Loucy (cell line): ENCODE measurements around the gene KLK1.

Experiments
- H2AFZ ChIP-seq: fragments of 200-600 bp; sonication (generic); 2 replicates; pipeline ENCODE4 v1.6.0; 2016; ENCODE audit warnings: antibody characterized with exemption, mild to moderate bottlenecking, low read length, moderate library complexity
- H3F3A ChIP-seq: fragments of 200-600 bp; 2 replicates; pipeline ENCODE4 v1.6.0; 2016; ENCODE audit warnings: antibody characterized with exemption, low read depth, mild to moderate bottlenecking
- H3K27me3 ChIP-seq: fragments of 200-600 bp; sonication (generic); 2 replicates; pipeline ENCODE4 v1.6.1; 2014; ENCODE audit warnings: low read length, mild to moderate bottlenecking; ENCODE audit not compliant: insufficient read depth, poor library complexity, severe bottlenecking
- H3K36me3 ChIP-seq: fragments of 200-600 bp; sonication (generic); 2 replicates; pipeline ENCODE4 v1.6.1; 2016; ENCODE audit warnings: low read length; ENCODE audit not compliant: insufficient read depth
- H3K4me1 ChIP-seq: fragments of 200-600 bp; sonication (generic); 2 replicates; pipeline ENCODE4 v1.5.1; 2014; ENCODE audit warnings: low read length, mild to moderate bottlenecking; ENCODE audit not compliant: insufficient read depth, poor library complexity, severe bottlenecking
- H3K4me2 ChIP-seq: fragments of 200-600 bp; sonication (generic); 2 replicates; pipeline ENCODE4 v1.6.0; 2014; ENCODE audit warnings: antibody characterized with exemption, low read length, low read depth, mild to moderate bottlenecking; ENCODE audit not compliant: poor library complexity, severe bottlenecking
- H3K4me3 ChIP-seq: fragments of 200-600 bp; sonication (generic); 2 replicates; pipeline ENCODE4 v1.5.1; 2014; ENCODE audit warnings: low read length, mild to moderate bottlenecking, mixed read lengths; ENCODE audit not compliant: poor library complexity, severe bottlenecking
- H3K79me2 ChIP-seq: fragments of 200-600 bp; sonication (generic); 2 replicates; pipeline ENCODE4 v1.6.1; 2014; ENCODE audit warnings: low read length; ENCODE audit not compliant: insufficient read depth
- H3K9ac ChIP-seq: fragments of 200-600 bp; sonication (generic); 2 replicates; pipeline ENCODE4 v1.6.0; 2014; ENCODE audit warnings: mild to moderate bottlenecking, low read depth, low read length, moderate library complexity; ENCODE audit not compliant: poor library complexity, severe bottlenecking
- H3K9me2 ChIP-seq: fragments of 200-600 bp; sonication (generic); replicated peaks from 2 replicates; pipeline ENCODE4 v1.6.1; 2016; ENCODE audit warnings: low read depth, low read length, mixed read lengths
- H3K9me3 ChIP-seq: fragments of 200-600 bp; sonication (generic); 2 replicates; pipeline ENCODE4 v1.6.1; 2014; ENCODE audit warnings: mild to moderate bottlenecking, antibody characterized with exemption, low read length, low read depth; ENCODE audit not compliant: insufficient read depth
- H4K20me1 ChIP-seq: fragments of 200-600 bp; sonication (generic); 2 replicates; pipeline ENCODE4 v1.6.0; 2014; ENCODE audit warnings: antibody characterized with exemption, low read length, mild to moderate bottlenecking; ENCODE audit not compliant: insufficient read depth, poor library complexity, severe bottlenecking
- CTCF ChIP-seq: fragments of 200-600 bp; sonication (generic); conservative IDR thresholded peaks from 2 replicates; pipeline ENCODE4 v1.5.1; 2014; ENCODE audit warnings: mild to moderate bottlenecking, antibody characterized with exemption, low read length
- EZH2phosphoT487 ChIP-seq: fragments of 200-600 bp; IDR thresholded peaks from 2 replicates; pipeline ENCODE4 v1.6.1; 2018; ENCODE audit warnings: antibody characterized with exemption, mild to moderate bottlenecking, moderate library complexity, borderline replicate concordance

The KLK1 gene

GRCh38 chr19:50844296-50844935, 20.8 kb upstream of the KLK1 start:
- Histone ChIP-seq H3K36me3 (no peaks in the 10 kb centered on the region), H3K4me1 (no peaks in the 10 kb centered on the region), H3F3A (no peaks in the 10 kb centered on the region), H3K27me3 (no peaks in the 10 kb centered on the region), H3K4me3 (no peak overlapping the region), H3K9ac (no peak overlapping the region), H3K4me2 (no peak overlapping the region), H2AFZ (no peak overlapping the region), H3K9me3 (no peaks in the 10 kb centered on the region), H3K9me2 (no peaks in the 10 kb centered on the region), H3K79me2 (no peaks in the 10 kb centered on the region), H4K20me1 (no peaks in the 10 kb centered on the region)
- TF ChIP-seq CTCF (no peak), EZH2phosphoT487 (no peak)

GRCh38 chr19:50843701-50844221, 20.2 kb upstream of the KLK1 start:
- Histone ChIP-seq H4K20me1 (no peaks in the 10 kb centered on the region), H3K27me3 (no peaks in the 10 kb centered on the region), H3K4me3 (no peak overlapping the region), H3K79me2 (no peaks in the 10 kb centered on the region), H3K4me2 (no peak overlapping the region), H2AFZ (no peak overlapping the region), H3K9me3 (no peaks in the 10 kb centered on the region), H3F3A (no peaks in the 10 kb centered on the region), H3K9ac (no peak overlapping the region), H3K36me3 (no peaks in the 10 kb centered on the region), H3K9me2 (no peaks in the 10 kb centered on the region), H3K4me1 (no peaks in the 10 kb centered on the region)
- no peak for TF ChIP-seq CTCF
- TF ChIP-seq EZH2phosphoT487, result no peak

DNA sequence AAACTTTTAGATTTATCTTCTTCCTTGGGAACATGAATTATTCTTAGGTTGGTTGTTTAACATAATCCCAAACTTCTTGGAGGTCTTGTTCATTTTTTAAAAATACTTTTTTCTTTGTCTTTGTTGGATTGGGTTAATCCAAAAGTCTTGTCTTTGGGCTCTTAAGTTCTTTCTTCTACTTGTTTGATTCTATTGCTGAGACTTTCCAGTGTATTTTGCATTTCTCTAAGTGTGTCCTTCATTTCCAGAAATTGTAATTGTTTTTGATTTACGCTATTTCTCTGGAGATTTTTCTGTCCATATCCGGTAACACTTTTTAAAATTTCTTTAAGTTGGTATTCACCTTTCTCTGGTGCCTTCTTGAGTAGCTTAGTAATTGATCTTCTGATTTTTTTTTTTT, 19.6 kb upstream of the KLK1 start:
- H3K4me2 ChIP-seq, result no peak overlapping the region
- no peaks in the 10 kb centered on the region for H3K36me3 ChIP-seq
- no peaks in the 10 kb centered on the region for H4K20me1 ChIP-seq
- H3K4me1 ChIP-seq, result no peaks in the 10 kb centered on the region
- no peak overlapping the region for H3K4me3 ChIP-seq
- H3K9me3 ChIP-seq, result no peaks in the 10 kb centered on the region
- H3K27me3 ChIP-seq, result no peaks in the 10 kb centered on the region
- H3K9me2 ChIP-seq, result no peaks in the 10 kb centered on the region
- no peaks in the 10 kb centered on the region for H3K79me2 ChIP-seq
- H3F3A ChIP-seq, result no peaks in the 10 kb centered on the region
- no peak overlapping the region for H3K9ac ChIP-seq
- TF ChIP-seq EZH2phosphoT487 (no peak), CTCF (no peak)
- no peak overlapping the region for H2AFZ ChIP-seq
